PC-3 (cell line): ENCODE results near the gene KCNQ4. TPM values are rescaled to one million over a fixed set of nuclear protein-coding genes. Genes with fewer than 3 reads are reported as not detected.

Source experiments
- ATAC-seq: fragments of 200-7000 bp; cut with Tn5 transposase; 2 replicates; pipeline ENCODE4 v1.9.1; 2020; ENCODE audit warnings: mild to moderate bottlenecking, moderate library complexity
- BruUV-seq: library from RNA; stranded (reverse); fragments of 400-500 nt; replicated peaks from 2 replicates; lab custom pipeline; 2021; lab: Mats Ljungman, UMichigan
- CTCF ChIA-PET: fragments of 300-600 bp; sonication (Branson Sonifier 250); formaldehyde crosslinking; loops from one replicate; lab custom pipeline; 2022; ENCODE audit warnings: antibody characterized with exemption; lab: Charles Lee
- POLR2A ChIA-PET: fragments of 300-600 bp; sonication (Branson Sonifier 250); formaldehyde crosslinking; loops from one replicate; lab custom pipeline; 2022; ENCODE audit warnings: antibody characterized with exemption; ENCODE audit not compliant: unreplicated experiment; lab: Charles Lee
- DNase-seq: peaks from one replicate; pipeline ENCODE4 v3.0.0-alpha.2; 2015
- H2AFZ ChIP-seq: fragments of 300-600 bp; sonication (generic); 2 replicates; pipeline ENCODE4 v1.6.0; 2016; ENCODE audit warnings: antibody characterized with exemption, low read length
- H3F3A ChIP-seq: fragments of 300-600 bp; sonication (generic); one replicate; pipeline ENCODE4 v1.6.0; 2017; ENCODE audit warnings: antibody characterized with exemption, low read length, control low read depth, mild to moderate bottlenecking; ENCODE audit not compliant: unreplicated experiment
- H3K27ac ChIP-seq: fragments of 300-600 bp; sonication (generic); 2 replicates; pipeline ENCODE4 v1.5.1; 2016; ENCODE audit warnings: mild to moderate bottlenecking, low read length
- H3K27me3 ChIP-seq: fragments of 300-600 bp; sonication (generic); 2 replicates; pipeline ENCODE4 v1.6.1; 2016; ENCODE audit warnings: low read length, mixed read lengths
- H3K36me3 ChIP-seq: fragments of 300-600 bp; sonication (generic); 2 replicates; pipeline ENCODE4 v1.6.1; 2016; ENCODE audit warnings: low read depth, mixed run types, low read length, mixed read lengths
- H3K4me1 ChIP-seq: fragments of 300-600 bp; sonication (generic); 2 replicates; pipeline ENCODE4 v1.5.1; 2016; ENCODE audit warnings: low read length; ENCODE audit not compliant: insufficient read depth
- H3K4me2 ChIP-seq: fragments of 300-600 bp; sonication (generic); 2 replicates; pipeline ENCODE4 v1.6.0; 2016; ENCODE audit warnings: low read length
- H3K4me3 ChIP-seq: fragments of 300-600 bp; sonication (generic); 2 replicates; pipeline ENCODE4 v1.5.1; 2016; ENCODE audit warnings: mild to moderate bottlenecking, low read length, mixed read lengths
- H3K79me2 ChIP-seq: fragments of 300-600 bp; sonication (generic); 2 replicates; pipeline ENCODE4 v1.6.1; 2017; ENCODE audit warnings: low read length, mixed read lengths
- H3K9ac ChIP-seq: fragments of 300-600 bp; sonication (generic); 2 replicates; pipeline ENCODE4 v1.6.0; 2016; ENCODE audit warnings: mild to moderate bottlenecking, low read length
- H3K9me2 ChIP-seq: fragments of 300-600 bp; sonication (generic); replicated peaks from 2 replicates; pipeline ENCODE4 v1.6.1; 2016; ENCODE audit warnings: mixed run types, low read length, mixed read lengths
- H3K9me3 ChIP-seq: fragments of 300-600 bp; sonication (generic); 2 replicates; pipeline ENCODE4 v1.6.1; 2016; ENCODE audit warnings: low read length, mixed read lengths
- H4K20me1 ChIP-seq: fragments of 300-600 bp; sonication (generic); 2 replicates; pipeline ENCODE4 v1.6.1; 2016; ENCODE audit warnings: low read length, mixed read lengths
- EZH2 ChIP-seq: fragments of 300-600 bp; sonication (generic); IDR thresholded peaks from one replicate; pipeline ENCODE4 v1.6.1; 2017; ENCODE audit warnings: antibody characterized with exemption, mild to moderate bottlenecking, low read length; ENCODE audit not compliant: unreplicated experiment
- EZH2phosphoT487 ChIP-seq: fragments of 300-600 bp; sonication (generic); IDR thresholded peaks from 2 replicates; pipeline ENCODE4 v1.6.1; 2018; ENCODE audit warnings: mild to moderate bottlenecking, antibody characterized with exemption, low read length, borderline replicate concordance
- intact Hi-C: fragments of 100-400 bp; cut with micrococcal nuclease; formaldehyde crosslinking; loops from 2 replicates; pipeline ENCODE4 v1.9.0; 2023
- total RNA-seq: library from RNA; depleted of rRNA; stranded (reverse); fragments of >200 nt; gene quantifications from 2 replicates; pipeline ENCODE4 v1.2.3, GENCODE V29; 2014
- TF ChIP-seq, protein P1 (sequence below): fragments of 300-600 bp; sonication (generic); conservative IDR thresholded peaks from 2 replicates; pipeline ENCODE4 v1.5.1; 2017; ENCODE audit warnings: antibody characterized with exemption, low read depth, mild to moderate bottlenecking, low read length

KCNQ4 gene
- total RNA-seq, 1 experiment from 2014 or later = 2.5 TPM

DNA sequence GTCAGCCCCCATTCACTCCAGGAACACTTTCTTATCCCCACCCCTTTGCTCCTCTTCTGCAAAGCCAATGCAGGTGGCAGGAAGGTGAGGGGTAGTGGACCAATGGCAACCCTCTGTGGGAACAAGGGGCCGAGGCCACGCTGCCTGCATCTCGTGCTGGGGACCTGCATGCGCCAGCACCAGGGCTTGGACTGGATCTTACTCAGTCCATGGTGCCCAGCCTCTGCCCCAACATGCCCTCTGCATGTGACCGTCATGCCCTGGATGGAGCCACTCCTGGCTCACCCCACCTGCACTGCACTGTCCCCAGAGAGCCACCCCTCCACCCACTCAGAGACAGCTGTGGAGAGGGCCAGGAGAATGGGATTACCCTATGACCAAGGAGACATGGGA, 56.4 kb downstream of the KCNQ4 start:
- TF ChIP-seq, protein P1, sequence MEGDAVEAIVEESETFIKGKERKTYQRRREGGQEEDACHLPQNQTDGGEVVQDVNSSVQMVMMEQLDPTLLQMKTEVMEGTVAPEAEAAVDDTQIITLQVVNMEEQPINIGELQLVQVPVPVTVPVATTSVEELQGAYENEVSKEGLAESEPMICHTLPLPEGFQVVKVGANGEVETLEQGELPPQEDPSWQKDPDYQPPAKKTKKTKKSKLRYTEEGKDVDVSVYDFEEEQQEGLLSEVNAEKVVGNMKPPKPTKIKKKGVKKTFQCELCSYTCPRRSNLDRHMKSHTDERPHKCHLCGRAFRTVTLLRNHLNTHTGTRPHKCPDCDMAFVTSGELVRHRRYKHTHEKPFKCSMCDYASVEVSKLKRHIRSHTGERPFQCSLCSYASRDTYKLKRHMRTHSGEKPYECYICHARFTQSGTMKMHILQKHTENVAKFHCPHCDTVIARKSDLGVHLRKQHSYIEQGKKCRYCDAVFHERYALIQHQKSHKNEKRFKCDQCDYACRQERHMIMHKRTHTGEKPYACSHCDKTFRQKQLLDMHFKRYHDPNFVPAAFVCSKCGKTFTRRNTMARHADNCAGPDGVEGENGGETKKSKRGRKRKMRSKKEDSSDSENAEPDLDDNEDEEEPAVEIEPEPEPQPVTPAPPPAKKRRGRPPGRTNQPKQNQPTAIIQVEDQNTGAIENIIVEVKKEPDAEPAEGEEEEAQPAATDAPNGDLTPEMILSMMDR = no peak
- no peak for TF ChIP-seq EZH2
- no peak for TF ChIP-seq EZH2phosphoT487
- POLR2A ChIA-PET = no interaction called here
- intact Hi-C loops = no loop called here

DNA sequence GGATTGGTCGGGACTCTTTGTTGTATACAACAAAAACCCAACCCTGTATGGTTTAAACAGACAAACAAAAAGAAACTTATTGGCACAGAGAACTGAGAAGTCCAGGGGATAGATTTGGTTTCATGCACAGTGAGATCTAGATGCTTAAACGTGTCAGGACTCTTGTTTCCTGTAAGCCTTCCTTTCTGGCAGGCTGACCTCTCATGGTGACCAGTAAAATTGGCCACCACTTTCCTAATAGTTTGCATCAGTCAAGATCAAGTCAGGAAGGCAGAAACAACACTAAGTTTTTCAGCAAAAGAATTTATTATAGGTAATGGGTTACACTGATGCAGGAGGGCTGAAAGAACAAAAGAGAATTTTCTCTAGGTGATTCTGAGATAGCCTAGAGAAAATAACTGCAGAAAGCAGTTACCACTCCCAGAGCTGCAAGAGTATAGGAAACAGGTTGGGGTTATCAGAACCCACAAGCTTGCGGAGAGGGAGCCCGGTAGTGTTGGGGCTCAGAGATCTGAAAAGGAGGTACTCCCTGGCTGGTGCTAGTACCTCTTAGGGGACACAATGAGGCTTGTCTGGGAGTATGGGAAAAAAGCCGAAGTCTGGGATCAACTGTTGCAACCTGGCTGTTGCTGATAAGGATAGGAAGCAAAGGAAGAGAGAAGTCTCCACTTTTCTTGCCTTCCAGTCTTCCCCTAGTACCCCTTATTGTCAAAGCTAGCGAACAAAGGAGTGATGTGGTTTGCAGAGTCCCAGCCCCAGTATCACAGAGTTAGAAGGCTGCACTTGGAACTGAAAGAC, 57.1 kb downstream of the KCNQ4 start:
- CTCF ChIA-PET = no interaction called here

More for the DNA sequence above, 56.4 kb downstream of the KCNQ4 start:
- H3F3A ChIP-seq = no peaks in the 10 kb centered on the region
- CTCF ChIA-PET = no interaction called here
- H3K4me2 ChIP-seq = no peak overlapping the region
- H3K27ac ChIP-seq = no peak overlapping the region
- no peaks in the 10 kb centered on the region for H3K27me3 ChIP-seq
- H3K79me2 ChIP-seq = no peaks in the 10 kb centered on the region
- H3K4me1 ChIP-seq = no peaks in the 10 kb centered on the region
- no peak overlapping the region for H3K4me3 ChIP-seq
- H3K9me3 ChIP-seq = no peaks in the 10 kb centered on the region
- no peak overlapping the region for H3K9ac ChIP-seq
- BruUV-seq = no TSS peak
- no peak for DNase-seq
- ATAC-seq = no peak
- H2AFZ ChIP-seq = no peak overlapping the region
- H3K9me2 ChIP-seq = no peaks in the 10 kb centered on the region
- no peaks in the 10 kb centered on the region for H3K36me3 ChIP-seq
- no peaks in the 10 kb centered on the region for H4K20me1 ChIP-seq

DNA sequence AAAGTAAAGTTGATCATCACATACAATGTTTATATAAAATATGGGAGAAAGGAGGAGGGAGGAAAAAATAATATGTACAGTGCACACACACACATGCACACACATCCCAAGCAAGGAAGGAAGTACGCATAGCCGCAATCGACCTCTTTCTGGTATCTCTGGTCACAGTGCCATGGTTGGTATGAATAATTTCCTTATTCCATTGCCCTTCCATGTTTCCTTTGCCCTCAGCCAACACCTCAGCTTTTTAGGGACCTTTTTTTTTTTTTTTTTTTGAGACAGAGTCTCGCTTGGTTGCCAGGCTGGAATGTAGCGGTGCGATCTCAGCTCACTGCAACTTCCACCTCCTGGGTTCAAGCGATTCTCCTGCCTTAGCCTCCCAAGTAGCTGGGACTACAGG, 58.0 kb downstream of the KCNQ4 start:
- no TSS peak for BruUV-seq
- no peaks in the 10 kb centered on the region for H3F3A ChIP-seq
- H3K27me3 ChIP-seq = no peaks in the 10 kb centered on the region
- H3K9me2 ChIP-seq = no peaks in the 10 kb centered on the region
- no peak overlapping the region for H3K4me2 ChIP-seq
- no peak overlapping the region for H2AFZ ChIP-seq
- no peak for TF ChIP-seq EZH2
- TF ChIP-seq, protein P1 = no peak
- no peak for TF ChIP-seq EZH2phosphoT487
- H3K27ac ChIP-seq = no peak overlapping the region
- ChIA-PET CTCF (no interaction called here), POLR2A (no interaction called here)
- no peaks in the 10 kb centered on the region for H4K20me1 ChIP-seq
- intact Hi-C loops = no loop called here
- H3K36me3 ChIP-seq = no peaks in the 10 kb centered on the region
- ATAC-seq = no peak
- no peak for DNase-seq
- H3K4me3 ChIP-seq = no peak overlapping the region
- no peaks in the 10 kb centered on the region for H3K9me3 ChIP-seq
- H3K79me2 ChIP-seq = no peaks in the 10 kb centered on the region
- no peaks in the 10 kb centered on the region for H3K4me1 ChIP-seq
- H3K9ac ChIP-seq = no peak overlapping the region

More for the DNA sequence above, 57.1 kb downstream of the KCNQ4 start:
- no peaks in the 10 kb centered on the region for H3K27me3 ChIP-seq
- H3K9me2 ChIP-seq = no peaks in the 10 kb centered on the region
- no TSS peak for BruUV-seq
- no peaks in the 10 kb centered on the region for H3K9me3 ChIP-seq
- no peak for ATAC-seq
- no peak overlapping the region for H2AFZ ChIP-seq
- no peak overlapping the region for H3K9ac ChIP-seq
- no peaks in the 10 kb centered on the region for H4K20me1 ChIP-seq
- TF ChIP-seq EZH2phosphoT487 (no peak), EZH2 (no peak)
- TF ChIP-seq, protein P1 = no peak
- H3F3A ChIP-seq = no peaks in the 10 kb centered on the region
- no peak overlapping the region for H3K4me2 ChIP-seq
- no peak for DNase-seq
- no peaks in the 10 kb centered on the region for H3K79me2 ChIP-seq
- POLR2A ChIA-PET = no interaction called here
- intact Hi-C loops = no loop called here
- H3K27ac ChIP-seq = no peak overlapping the region
- no peaks in the 10 kb centered on the region for H3K36me3 ChIP-seq
- no peak overlapping the region for H3K4me3 ChIP-seq
- no peaks in the 10 kb centered on the region for H3K4me1 ChIP-seq
